Stomach (tissue), 4 donors: ENCODE results near the gene BCL2L1.

Experiments used
- CTCF ChIP-seq, 7 experiments: fragments of 450-650 bp in 4 of 7; fragments of 200-600 bp in 3 of 7; sonication (generic) in 3 of 7; IDR thresholded peaks; one replicate each; pipeline ENCODE4 v1.5.1; 2016 to 2019; ENCODE audit warnings: antibody characterized with exemption in 7 of 7, control low read depth in 2 of 7, mild to moderate bottlenecking in 1 of 7
- EP300 ChIP-seq: sonication (generic); formaldehyde crosslinking; IDR thresholded peaks from one replicate; pipeline ENCODE4 v1.6.1; 2017; ENCODE audit warnings: antibody characterized with exemption
- POLR2A ChIP-seq, 4 donors: fragments of 450-650 bp; IDR thresholded peaks; one replicate each; pipeline ENCODE4 v1.6.1; 2016; ENCODE audit warnings: antibody characterized with exemption in 4 of 4, control low read depth in 2 of 4, mild to moderate bottlenecking in 1 of 4, moderate library complexity in 1 of 4

DNA sequence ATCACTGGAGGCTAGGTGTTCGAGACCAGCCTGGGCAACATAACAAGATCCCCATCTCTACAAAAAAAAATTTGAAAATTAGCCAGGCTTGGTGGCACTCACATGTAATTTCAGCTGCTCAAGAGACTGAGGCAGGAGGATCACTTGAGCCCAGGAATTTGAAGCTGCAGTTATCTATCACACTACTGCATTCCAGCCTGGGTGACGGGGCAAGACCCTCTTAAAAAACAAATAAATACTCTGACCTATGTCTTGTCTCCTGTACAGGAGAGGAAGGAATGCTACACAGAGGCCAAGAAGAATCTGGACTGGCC, 59.2 kb downstream of the BCL2L1 start:
- TF ChIP-seq CTCF (IDR thresholded peaks at IDR 0.05) (no peak), EP300 (no peak), POLR2A (IDR thresholded peaks at IDR 0.05) (no peak)
